Mononuclear cell (primary cell): ENCODE data around the gene CCNC. TPM values are rescaled to one million over a fixed set of nuclear protein-coding genes. Genes with fewer than 3 reads are reported as not detected.

ENCODE experiments used
- H3K27me3 ChIP-seq: 2 replicates; pipeline ENCODE4 v1.6.0; 2011; ENCODE audit warnings: low read length, control low read depth; ENCODE audit not compliant: insufficient read depth
- H3K4me1 ChIP-seq: 2 replicates; pipeline ENCODE4 v1.5.1; 2011; ENCODE audit warnings: mild to moderate bottlenecking, low read length, control low read depth; ENCODE audit not compliant: insufficient read depth
- H3K4me3 ChIP-seq: 2 replicates; pipeline ENCODE4 v1.5.1; 2011; ENCODE audit warnings: mild to moderate bottlenecking, low read length, moderate library complexity
- H3K9me3 ChIP-seq: 2 replicates; pipeline ENCODE4 v1.5.1; 2011; ENCODE audit warnings: low read depth, mild to moderate bottlenecking, control low read depth, low read length
- total RNA-seq: library from RNA; depleted of rRNA; stranded (reverse); fragments of >200 nt; gene quantifications from one replicate; pipeline ENCODE4 v1.2.3, GENCODE V29; 2012

CCNC gene
- total RNA-seq, 1 donor: 72.6 TPM

DNA sequence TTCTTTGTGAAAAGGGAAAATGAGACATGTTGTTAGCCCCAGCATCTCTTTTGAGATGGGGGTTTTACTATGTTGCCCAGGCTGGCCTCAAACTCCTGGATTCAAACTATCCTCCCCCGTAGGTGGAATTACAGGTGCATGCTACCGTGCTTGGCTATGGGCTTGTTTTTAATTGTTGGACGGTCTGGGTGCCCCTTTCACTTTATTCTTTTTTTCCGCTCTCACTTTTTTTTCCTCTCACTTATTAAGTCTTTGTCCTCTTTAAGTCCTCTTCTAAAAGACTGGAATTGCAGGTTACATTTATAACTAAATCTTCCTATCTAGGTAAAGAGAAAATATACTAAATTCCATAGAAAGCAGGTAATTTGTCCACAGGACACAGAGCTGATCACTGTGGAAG lies 19.3 kb upstream of the CCNC start:
- Histone ChIP-seq H3K4me3 (no peak overlapping the region), H3K9me3 (no peaks in the 10 kb centered on the region), H3K27me3 (peaks cover 73% of the 10 kb centered on the region), H3K4me1 (peaks cover 39% of the 10 kb centered on the region)

DNA sequence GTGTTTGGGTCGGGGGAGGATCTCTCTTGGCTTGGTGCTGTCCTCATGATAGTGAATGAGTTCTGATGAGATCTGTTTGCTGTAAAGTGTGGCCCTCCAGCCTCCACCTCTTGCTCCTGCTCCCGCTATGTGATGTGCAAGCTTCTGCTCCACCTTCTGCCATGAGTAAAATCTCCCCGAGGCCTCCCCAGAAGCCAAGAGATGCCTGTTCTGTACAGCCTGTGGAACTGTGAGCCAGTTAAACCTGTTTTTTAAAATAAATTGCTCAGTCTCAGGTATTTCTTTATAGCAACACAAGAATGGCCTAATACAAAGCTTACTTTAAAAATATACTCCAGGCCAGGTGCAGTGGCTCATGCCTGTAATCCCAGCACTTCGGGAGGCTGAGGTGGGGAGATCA lies 11.3 kb upstream of the CCNC start:
- H3K9me3 ChIP-seq: no peaks in the 10 kb centered on the region
- no peaks in the 10 kb centered on the region for H3K4me1 ChIP-seq
- peaks cover 12% of the 10 kb centered on the region for H3K27me3 ChIP-seq
- H3K4me3 ChIP-seq: no peak overlapping the region

DNA sequence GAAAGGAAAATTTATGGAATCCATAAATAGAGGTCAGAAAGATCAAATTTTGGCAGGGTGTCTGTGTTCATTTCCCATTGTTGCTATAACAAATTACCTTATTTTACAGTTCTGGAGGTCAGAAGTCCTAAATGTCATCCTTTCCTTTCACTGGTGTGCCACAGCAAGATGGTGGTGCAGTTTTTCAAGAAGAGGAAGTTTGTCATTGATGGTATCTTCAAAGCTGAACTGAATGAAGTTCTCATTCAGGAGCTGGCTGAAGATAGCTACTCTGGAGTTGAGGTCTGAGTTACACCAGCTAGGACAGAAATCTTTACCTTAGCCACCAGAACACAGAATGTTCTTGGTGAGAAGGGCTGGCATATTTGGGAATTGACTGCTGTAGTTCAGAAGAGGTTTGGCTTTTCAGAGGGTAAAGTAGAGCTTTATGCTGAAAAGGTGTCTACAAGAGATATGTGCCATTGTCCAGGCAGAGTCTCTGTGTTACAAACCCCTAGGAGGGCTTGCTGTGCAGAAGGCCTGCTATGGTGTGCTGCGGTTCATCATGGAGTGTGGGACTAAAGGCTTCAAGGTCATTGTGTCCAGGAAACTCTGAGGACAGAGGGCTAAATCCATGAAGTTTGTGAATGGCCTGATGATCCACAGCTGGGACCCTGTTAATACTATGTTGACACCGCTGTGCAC lies 7.2 kb upstream of the CCNC start:
- Histone ChIP-seq H3K27me3 (peaks cover 3% of the 10 kb centered on the region), H3K4me1 (no peaks in the 10 kb centered on the region), H3K4me3 (no peak overlapping the region), H3K9me3 (no peaks in the 10 kb centered on the region)

DNA sequence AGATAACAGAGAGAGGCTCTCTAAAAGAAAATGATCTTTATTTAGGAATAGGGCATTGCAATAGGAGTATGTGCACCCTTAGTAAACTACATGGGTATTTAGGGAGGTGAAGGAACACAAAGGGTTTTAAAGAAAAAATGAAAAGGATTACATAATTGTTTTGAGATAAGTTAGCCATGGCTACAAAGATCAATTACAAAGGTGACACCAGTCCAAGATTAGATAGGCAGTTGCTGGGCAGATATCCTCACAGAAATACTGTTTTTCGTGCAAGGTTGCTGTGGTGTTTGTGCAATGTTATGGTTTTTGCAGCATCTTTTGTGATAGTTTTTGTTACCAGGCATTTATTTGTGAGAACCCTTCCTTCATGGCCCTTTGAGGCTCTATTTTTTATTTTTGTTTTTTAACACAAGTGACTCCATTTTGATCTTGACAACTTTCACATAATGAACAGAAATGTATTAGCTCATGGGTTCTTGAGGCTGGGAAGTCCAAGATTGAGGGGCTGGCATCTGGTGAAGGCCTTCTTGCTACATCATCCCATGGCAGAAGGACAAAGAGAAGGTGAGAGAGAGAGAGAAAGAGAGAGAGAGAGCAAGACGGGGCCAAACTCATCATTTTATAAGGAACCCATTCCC lies 5.6 kb upstream of the CCNC start:
- Histone ChIP-seq H3K4me1 (peaks cover 2% of the 10 kb centered on the region), H3K9me3 (no peaks in the 10 kb centered on the region), H3K4me3 (no peak overlapping the region)

DNA sequence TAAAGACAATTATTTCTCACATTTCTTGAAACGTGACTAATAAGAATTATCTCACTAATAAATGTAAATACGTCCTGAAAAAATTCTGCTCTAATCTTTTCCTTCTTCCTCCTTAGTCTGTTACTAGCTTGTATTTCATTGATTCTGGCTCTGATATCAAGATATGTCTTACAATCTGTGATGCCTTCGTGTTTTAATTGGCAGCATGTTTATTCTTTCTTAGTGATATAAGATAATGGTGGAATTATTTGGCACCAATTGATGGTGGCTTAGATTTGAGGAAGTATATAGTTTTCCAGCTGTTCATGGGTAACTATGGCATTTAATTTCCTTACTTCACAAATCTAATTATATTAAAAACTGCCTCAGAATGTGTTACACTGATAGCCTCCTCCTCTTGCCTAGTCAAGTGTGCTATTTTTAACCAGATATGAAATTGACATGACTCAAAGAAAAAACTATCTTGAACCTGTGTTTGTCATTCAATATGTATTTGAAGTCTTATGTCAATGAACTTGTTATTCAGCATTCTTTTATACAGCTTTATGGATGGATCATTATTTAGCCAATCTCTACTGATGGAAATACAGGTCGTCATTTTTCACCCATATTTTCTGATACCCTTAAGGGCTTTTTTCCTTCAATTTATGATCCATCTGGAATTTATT lies 5.3 kb downstream of the CCNC start:
- Histone ChIP-seq H3K9me3 (no peaks in the 10 kb centered on the region), H3K4me1 (peaks cover 5% of the 10 kb centered on the region)

More for the DNA sequence above, 5.6 kb upstream of the CCNC start:
- no peaks in the 10 kb centered on the region for H3K27me3 ChIP-seq

DNA sequence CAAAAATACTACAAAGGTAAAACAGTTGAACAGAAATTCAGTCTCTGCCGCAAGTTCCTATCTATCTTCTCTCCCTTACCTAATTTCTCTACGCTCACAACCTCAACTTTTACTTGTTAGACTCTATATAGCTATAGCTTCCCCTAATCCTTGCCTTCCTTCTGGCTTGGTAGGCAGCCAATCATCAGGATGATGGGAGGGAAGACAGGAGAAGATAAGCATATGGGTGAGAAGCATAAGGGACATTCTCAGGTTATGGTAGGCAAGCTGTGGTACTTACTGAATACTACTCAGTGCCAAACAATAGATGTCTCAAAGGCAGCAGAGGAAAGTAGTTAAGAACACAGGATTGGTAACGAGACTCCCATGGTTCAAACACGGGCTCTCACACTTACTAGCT lies 7.8 kb downstream of the CCNC start:
- H3K4me1 ChIP-seq: no peaks in the 10 kb centered on the region
- H3K4me3 ChIP-seq: no peak overlapping the region
- H3K27me3 ChIP-seq: no peaks in the 10 kb centered on the region
- no peaks in the 10 kb centered on the region for H3K9me3 ChIP-seq

More for the DNA sequence above, 5.3 kb downstream of the CCNC start:
- Histone ChIP-seq H3K4me3 (no peak overlapping the region), H3K27me3 (no peaks in the 10 kb centered on the region)

GRCh38 chr6:99559057-99559456 lies 9.4 kb downstream of the CCNC start:
- Histone ChIP-seq H3K4me3 (no peak overlapping the region), H3K9me3 (no peaks in the 10 kb centered on the region), H3K27me3 (no peaks in the 10 kb centered on the region), H3K4me1 (no peaks in the 10 kb centered on the region)

GRCh38 chr6:99553888-99554287 lies 14.6 kb downstream of the CCNC start:
- H3K9me3 ChIP-seq: no peaks in the 10 kb centered on the region
- no peak overlapping the region for H3K4me3 ChIP-seq
- no peaks in the 10 kb centered on the region for H3K4me1 ChIP-seq
- no peaks in the 10 kb centered on the region for H3K27me3 ChIP-seq

- H3K4me1 ChIP-seq: no peaks in the 10 kb centered on the region
Measured at GRCh38 chr6:99550046-99550748, 18.3 kb downstream of the CCNC start.

DNA sequence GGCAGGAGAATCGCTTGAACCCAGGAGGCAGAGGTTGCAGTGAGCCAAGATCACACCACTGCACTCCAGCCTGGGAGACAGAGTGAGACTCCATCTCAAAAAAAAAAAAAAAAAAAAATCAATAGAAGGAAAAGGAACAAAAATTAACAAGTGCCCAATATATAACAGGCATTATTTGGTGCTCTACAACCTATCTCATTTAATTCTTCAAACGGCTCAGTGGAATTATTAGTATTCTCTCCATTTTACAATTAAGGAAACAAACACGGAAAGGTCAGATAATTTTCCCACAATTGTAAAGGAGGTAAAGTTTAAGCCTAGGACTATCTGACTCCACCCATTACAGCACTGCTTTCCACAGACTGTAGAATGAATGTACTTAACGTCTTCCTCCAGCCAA lies 19.8 kb downstream of the CCNC start:
- H3K4me3 ChIP-seq: no peak overlapping the region
- H3K27me3 ChIP-seq: no peaks in the 10 kb centered on the region
- no peaks in the 10 kb centered on the region for H3K9me3 ChIP-seq
- H3K4me1 ChIP-seq: no peaks in the 10 kb centered on the region

More at GRCh38 chr6:99550046-99550748, 18.3 kb downstream of the CCNC start:
- Histone ChIP-seq H3K4me3 (no peak overlapping the region), H3K27me3 (no peaks in the 10 kb centered on the region), H3K9me3 (no peaks in the 10 kb centered on the region)

GRCh38 chr6:99547526-99547925 lies 20.9 kb downstream of the CCNC start:
- no peaks in the 10 kb centered on the region for H3K27me3 ChIP-seq
- H3K4me1 ChIP-seq: no peaks in the 10 kb centered on the region
- no peaks in the 10 kb centered on the region for H3K9me3 ChIP-seq
- no peak overlapping the region for H3K4me3 ChIP-seq

DNA sequence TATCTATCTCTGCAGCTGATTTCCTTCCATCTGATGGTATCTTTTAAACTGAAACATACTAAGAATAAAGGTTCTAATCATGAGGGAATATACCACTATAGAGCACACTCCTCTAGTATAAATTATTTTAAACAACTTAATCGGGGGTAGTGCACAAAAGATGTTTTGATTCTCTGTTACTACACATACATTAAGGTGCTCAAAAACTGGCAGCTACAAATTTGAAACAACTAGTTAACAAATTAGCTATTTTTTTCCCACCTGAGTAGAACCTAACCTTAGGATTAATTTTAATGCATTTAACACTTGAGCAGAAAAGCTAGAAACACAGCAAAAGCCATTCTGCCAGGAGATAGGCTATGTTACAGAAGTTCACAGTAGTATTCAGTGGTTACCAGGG lies 23.0 kb downstream of the CCNC start:
- H3K4me3 ChIP-seq: no peak overlapping the region
- H3K9me3 ChIP-seq: no peaks in the 10 kb centered on the region
- H3K27me3 ChIP-seq: no peaks in the 10 kb centered on the region
- no peaks in the 10 kb centered on the region for H3K4me1 ChIP-seq

- H3K9me3 ChIP-seq: no peaks in the 10 kb centered on the region
- H3K27me3 ChIP-seq: no peaks in the 10 kb centered on the region
- H3K4me1 ChIP-seq: no peaks in the 10 kb centered on the region
- H3K4me3 ChIP-seq: no peak overlapping the region
Measured at GRCh38 chr6:99543968-99544367, 24.5 kb downstream of the CCNC start.

- H3K27me3 ChIP-seq: no peaks in the 10 kb centered on the region
- H3K4me3 ChIP-seq: no peak overlapping the region
- no peaks in the 10 kb centered on the region for H3K9me3 ChIP-seq
- H3K4me1 ChIP-seq: no peaks in the 10 kb centered on the region
Measured at GRCh38 chr6:99530627-99531026, 37.8 kb downstream of the CCNC start.

- peaks cover 12% of the 10 kb centered on the region for H3K4me1 ChIP-seq
- peaks cover 2% of the 10 kb centered on the region for H3K27me3 ChIP-seq
- no peak overlapping the region for H3K4me3 ChIP-seq
- H3K9me3 ChIP-seq: no peaks in the 10 kb centered on the region
Measured at GRCh38 chr6:99522531-99522930, 45.9 kb downstream of the CCNC start.
